ENCODE data around the gene TNFRSF13B. TPM values are rescaled to one million over a fixed set of nuclear protein-coding genes. Genes with fewer than 3 reads are reported as not detected.
A peak's percentile ranks its signal among the peaks of the same experiment; 100 is the strongest.
"Not testable (repeated sequence)": the region's sequence is repeated elsewhere in the genome, so short reads cannot be mapped to it uniquely, and the experiment has no call there.

The TNFRSF13B gene
- total RNA-seq, 1 donor from 2014 or later = not detected

GRCh38 chr17:17011043-17011907 is 39.4 kb upstream of the TNFRSF13B start:
- peak; percentile 12 for DNase-seq
- H3K27ac ChIP-seq (replicated peaks); H3K4me1 ChIP-seq; H3K4me3 ChIP-seq; H3K9me3 ChIP-seq (replicated peaks); intact Hi-C loops (cut with micrococcal nuclease); H3K36me3 ChIP-seq; H3K27me3 ChIP-seq (ENCODE audit: low read depth): not testable (repeated sequence)

DNA sequence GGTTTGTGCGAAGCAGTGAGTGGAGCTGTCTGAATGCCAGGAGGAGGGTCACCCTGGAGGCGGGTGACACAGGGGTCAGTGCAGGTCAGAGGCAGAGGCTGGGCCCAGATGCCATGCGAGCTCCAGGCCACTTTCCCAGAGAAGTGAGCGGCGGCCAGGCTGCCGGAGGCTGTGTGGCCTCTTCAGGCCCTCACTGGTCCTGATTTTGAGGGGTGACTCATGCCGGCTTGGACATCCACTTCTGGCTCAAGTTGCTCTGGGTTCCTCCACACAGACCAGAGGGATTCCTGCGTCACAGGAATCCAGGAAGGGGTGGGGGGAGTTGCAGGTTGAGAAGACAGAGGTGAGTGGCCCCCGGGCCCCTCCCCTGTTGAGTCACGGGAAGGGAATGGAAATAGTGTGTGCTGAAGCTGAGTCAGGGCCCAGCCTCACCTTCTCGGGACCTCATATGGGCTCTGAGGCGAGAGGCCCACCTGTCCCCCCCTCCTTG is 38.7 kb upstream of the TNFRSF13B start:
- DNase-seq = peak; percentile 14

GRCh38 chr17:17009972-17010371 is 38.1 kb upstream of the TNFRSF13B start:
- H3K27me3 ChIP-seq (ENCODE audit: low read depth); DNase-seq; intact Hi-C loops (cut with micrococcal nuclease); H3K4me3 ChIP-seq; H3K36me3 ChIP-seq; H3K4me1 ChIP-seq; H3K27ac ChIP-seq (replicated peaks); H3K9me3 ChIP-seq (replicated peaks): not testable (repeated sequence)

More for the DNA sequence above, 38.7 kb upstream of the TNFRSF13B start:
- H3K27ac ChIP-seq (replicated peaks); H3K27me3 ChIP-seq (ENCODE audit: low read depth); H3K4me1 ChIP-seq; intact Hi-C loops (cut with micrococcal nuclease); H3K9me3 ChIP-seq (replicated peaks); H3K4me3 ChIP-seq; H3K36me3 ChIP-seq: not testable (repeated sequence)

DNA sequence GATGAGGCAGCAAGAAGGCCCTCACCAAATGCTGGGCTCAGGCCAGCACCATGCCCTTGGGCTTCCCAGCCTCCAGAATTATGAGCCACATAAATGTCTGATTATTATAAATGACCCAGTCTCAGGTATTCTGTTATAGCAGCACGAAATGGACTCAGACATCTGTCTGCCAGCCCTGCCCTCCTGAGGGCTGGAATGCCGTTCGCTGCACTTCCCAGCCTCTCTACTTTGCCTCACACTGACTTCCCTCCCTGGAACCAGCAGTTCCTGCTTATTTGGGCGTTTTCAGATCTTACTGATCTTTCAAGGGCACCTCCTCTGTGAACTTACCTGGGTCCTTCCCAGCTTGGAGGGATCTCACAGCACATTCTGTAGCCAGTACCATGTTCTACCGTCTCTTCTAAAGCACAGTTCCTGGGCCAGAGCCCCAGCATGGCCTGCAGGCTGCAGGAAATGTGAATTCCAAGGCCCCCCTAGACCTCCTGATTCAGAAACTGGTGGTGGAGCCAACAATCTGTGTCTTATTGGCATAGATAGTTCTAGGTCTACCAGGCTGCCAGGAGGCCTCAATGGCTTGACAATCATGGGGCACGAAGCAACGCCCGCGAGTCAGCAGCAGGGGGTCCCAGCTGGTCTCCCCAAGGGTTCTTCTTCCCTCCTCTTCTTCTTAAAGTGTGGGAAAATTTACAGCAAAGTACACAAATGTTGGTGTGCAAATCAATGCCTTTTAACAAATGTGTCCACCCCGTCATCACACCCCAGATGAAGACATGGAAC is 36.9 kb upstream of the TNFRSF13B start:
- intact Hi-C loops (cut with micrococcal nuclease); H3K9me3 ChIP-seq (replicated peaks): not testable (repeated sequence)
- DNase-seq = peak; percentile 1

DNA sequence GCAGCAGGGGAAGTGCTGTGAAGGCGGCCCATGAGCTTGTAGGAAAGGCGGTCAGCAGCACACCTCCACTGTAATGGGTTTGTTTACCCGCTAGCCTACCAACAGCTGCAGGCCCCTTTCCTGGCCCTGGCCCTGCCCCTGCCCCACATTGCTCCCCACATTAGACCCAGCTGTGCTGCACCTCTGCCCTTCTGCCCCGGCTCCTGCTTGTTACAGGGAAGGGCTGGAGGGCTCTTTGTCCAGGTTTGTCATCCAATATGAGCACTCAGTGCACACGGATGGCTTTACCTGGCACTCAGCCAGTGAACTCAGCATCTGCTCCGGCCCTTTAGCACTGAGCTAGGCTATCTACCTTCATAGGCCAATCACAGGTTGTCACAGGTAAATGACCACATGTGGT is 36.0 kb upstream of the TNFRSF13B start:
- intact Hi-C loops (cut with micrococcal nuclease); H3K27me3 ChIP-seq (ENCODE audit: low read depth); DNase-seq; H3K9me3 ChIP-seq (replicated peaks); H3K4me1 ChIP-seq; H3K27ac ChIP-seq (replicated peaks); H3K4me3 ChIP-seq; H3K36me3 ChIP-seq: not testable (repeated sequence)

More for the DNA sequence above, 36.9 kb upstream of the TNFRSF13B start:
- not testable (repeated sequence) for H3K4me1 ChIP-seq; H3K27me3 ChIP-seq (ENCODE audit: low read depth); H3K27ac ChIP-seq (replicated peaks); H3K36me3 ChIP-seq; H3K4me3 ChIP-seq

GRCh38 chr17:17004997-17005614 is 33.2 kb upstream of the TNFRSF13B start:
- DNase-seq = peak; percentile 8

GRCh38 chr17:17004251-17004996 is 32.5 kb upstream of the TNFRSF13B start:
- no peaks in the 10 kb centered on the region for H3K9me3 ChIP-seq (replicated peaks)
- DNase-seq = peak; percentile 7
- no peak overlapping the region for H3K4me3 ChIP-seq
- intact Hi-C loops (cut with micrococcal nuclease) = no loop called here
- H3K4me1 ChIP-seq = peaks cover 8% of the 10 kb centered on the region
- no peak for TF ChIP-seq CTCF (IDR thresholded peaks at IDR 0.05; ENCODE audit: borderline replicate concordance)
- H3K27me3 ChIP-seq (ENCODE audit: low read depth) = no peaks in the 10 kb centered on the region
- no peak overlapping the region for H3K27ac ChIP-seq (replicated peaks)
- H3K36me3 ChIP-seq = no peaks in the 10 kb centered on the region

More at GRCh38 chr17:17004997-17005614, 33.2 kb upstream of the TNFRSF13B start:
- H3K4me3 ChIP-seq; intact Hi-C loops (cut with micrococcal nuclease); H3K36me3 ChIP-seq; H3K27me3 ChIP-seq (ENCODE audit: low read depth); H3K9me3 ChIP-seq (replicated peaks); H3K27ac ChIP-seq (replicated peaks); H3K4me1 ChIP-seq: not testable (repeated sequence)

DNA sequence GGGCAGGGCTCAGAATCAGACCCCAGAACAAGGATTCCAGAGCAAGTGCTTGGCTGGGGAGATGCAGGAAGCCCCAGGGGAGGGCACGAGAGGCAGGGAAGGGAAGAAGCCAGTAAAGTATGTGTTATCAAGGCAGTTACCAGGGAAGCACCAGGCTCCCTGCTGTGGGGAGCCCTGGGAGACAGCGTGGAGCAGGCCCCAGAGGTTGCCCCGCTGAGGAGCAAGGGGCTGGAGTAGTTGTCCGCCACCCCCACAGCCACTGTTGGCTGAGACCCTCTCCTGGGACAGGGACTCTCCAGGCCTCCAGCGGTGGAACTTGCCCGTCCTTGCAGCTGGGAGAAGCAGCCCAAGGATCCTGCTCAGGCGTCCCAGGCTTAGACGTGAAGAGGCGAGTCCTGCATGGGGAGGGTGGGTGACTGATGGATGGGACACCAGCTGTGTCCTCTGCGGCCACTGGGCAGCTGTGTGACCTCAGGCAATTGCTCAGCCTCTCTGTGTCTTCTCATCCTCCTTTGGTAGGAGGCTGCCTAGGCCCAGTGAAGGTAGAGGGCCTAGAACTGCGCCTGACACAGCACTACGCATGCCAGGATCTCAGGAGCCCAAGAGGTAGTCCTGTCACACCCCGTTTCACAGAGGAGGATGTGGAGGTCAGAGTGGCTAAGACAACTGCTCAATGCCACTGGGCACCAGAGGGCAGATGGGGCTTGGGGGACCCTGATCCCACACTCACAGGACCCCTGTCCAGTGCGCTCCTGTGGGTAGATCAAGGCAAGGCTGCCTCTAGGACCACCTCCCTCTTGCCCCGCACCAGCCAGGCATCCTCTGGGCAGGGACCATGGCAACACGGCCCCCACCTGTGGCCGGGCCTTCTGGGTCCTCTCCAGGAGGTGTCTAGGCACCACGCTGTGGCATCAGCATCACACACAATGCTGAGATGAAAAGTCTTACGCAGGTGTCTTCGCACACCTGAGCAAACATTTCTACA is 31.1 kb upstream of the TNFRSF13B start:
- H3K36me3 ChIP-seq; H3K27me3 ChIP-seq (ENCODE audit: low read depth); H3K9me3 ChIP-seq (replicated peaks); H3K4me1 ChIP-seq; H3K27ac ChIP-seq (replicated peaks); H3K4me3 ChIP-seq; intact Hi-C loops (cut with micrococcal nuclease): not testable (repeated sequence)
- DNase-seq = peak; percentile 14
